ENCODE results near the gene MACROD2.

Gene MACROD2

GRCh38 chr20:15031546-15032351, 1036.4 kb downstream of the MACROD2 start:
- no peak for TF ChIP-seq TCF4 (CRISPR knock-in tag; IDR thresholded peaks at IDR 0.05; ENCODE audit: borderline replicate concordance)
- TF ChIP-seq CREB5 (CRISPR knock-in tag; IDR thresholded peaks at IDR 0.05; ENCODE audit: low read depth), result no peak
- TF ChIP-seq ZFP3 (CRISPR knock-in tag; IDR thresholded peaks at IDR 0.05), result no peak
- TF ChIP-seq ARNTL (CRISPR knock-in tag; IDR thresholded peaks at IDR 0.05; ENCODE audit: borderline replicate concordance, low read depth), result no peak
- TF ChIP-seq RARB (CRISPR knock-in tag; IDR thresholded peaks at IDR 0.05), result no peak
- TF ChIP-seq ZNF565 (CRISPR knock-in tag; conservative IDR thresholded peaks at IDR 0.05; ENCODE audit: low read depth), result no peak
- no peak for TF ChIP-seq ZC3H10 (CRISPR knock-in tag; IDR thresholded peaks at IDR 0.05)
- no peak for TF ChIP-seq PPARA (CRISPR knock-in tag; IDR thresholded peaks at IDR 0.05; ENCODE audit: borderline replicate concordance)
- ATAC-seq, result no peak

- TF ChIP-seq, protein P1, sequence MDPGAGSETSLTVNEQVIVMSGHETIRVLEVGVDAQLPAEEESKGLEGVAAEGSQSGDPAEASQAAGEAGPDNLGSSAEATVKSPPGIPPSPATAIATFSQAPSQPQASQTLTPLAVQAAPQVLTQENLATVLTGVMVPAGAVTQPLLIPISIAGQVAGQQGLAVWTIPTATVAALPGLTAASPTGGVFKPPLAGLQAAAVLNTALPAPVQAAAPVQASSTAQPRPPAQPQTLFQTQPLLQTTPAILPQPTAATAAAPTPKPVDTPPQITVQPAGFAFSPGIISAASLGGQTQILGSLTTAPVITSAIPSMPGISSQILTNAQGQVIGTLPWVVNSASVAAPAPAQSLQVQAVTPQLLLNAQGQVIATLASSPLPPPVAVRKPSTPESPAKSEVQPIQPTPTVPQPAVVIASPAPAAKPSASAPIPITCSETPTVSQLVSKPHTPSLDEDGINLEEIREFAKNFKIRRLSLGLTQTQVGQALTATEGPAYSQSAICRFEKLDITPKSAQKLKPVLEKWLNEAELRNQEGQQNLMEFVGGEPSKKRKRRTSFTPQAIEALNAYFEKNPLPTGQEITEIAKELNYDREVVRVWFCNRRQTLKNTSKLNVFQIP (CRISPR knock-in tag; IDR thresholded peaks at IDR 0.05; ENCODE audit: borderline replicate concordance, low read depth), result no peak
- no peak for TF ChIP-seq ZNF565 (CRISPR knock-in tag; conservative IDR thresholded peaks at IDR 0.05; ENCODE audit: low read depth)
- no peak for TF ChIP-seq CSDC2 (CRISPR knock-in tag; IDR thresholded peaks at IDR 0.05)
- no peak for TF ChIP-seq ZNF70 (CRISPR knock-in tag; IDR thresholded peaks at IDR 0.05)
- no peak for TF ChIP-seq TOX (CRISPR knock-in tag; IDR thresholded peaks at IDR 0.05; ENCODE audit: borderline replicate concordance)
- no peak for TF ChIP-seq OSR1 (CRISPR knock-in tag; IDR thresholded peaks at IDR 0.05)
- TF ChIP-seq ARNTL (CRISPR knock-in tag; IDR thresholded peaks at IDR 0.05; ENCODE audit: borderline replicate concordance, low read depth), result no peak
- no peak for TF ChIP-seq ZFP30 (CRISPR knock-in tag; IDR thresholded peaks at IDR 0.05)
- no peak for TF ChIP-seq RARB (CRISPR knock-in tag; IDR thresholded peaks at IDR 0.05)
- no peak for TF ChIP-seq CREB5 (CRISPR knock-in tag; IDR thresholded peaks at IDR 0.05; ENCODE audit: low read depth)
- no peak for TF ChIP-seq ZNF8 (CRISPR knock-in tag; IDR thresholded peaks at IDR 0.05)
- TF ChIP-seq ZFP3 (CRISPR knock-in tag; IDR thresholded peaks at IDR 0.05), result no peak
- no peak for ATAC-seq
Measured at GRCh38 chr20:15032352-15032622, 1037.0 kb downstream of the MACROD2 start.

DNA sequence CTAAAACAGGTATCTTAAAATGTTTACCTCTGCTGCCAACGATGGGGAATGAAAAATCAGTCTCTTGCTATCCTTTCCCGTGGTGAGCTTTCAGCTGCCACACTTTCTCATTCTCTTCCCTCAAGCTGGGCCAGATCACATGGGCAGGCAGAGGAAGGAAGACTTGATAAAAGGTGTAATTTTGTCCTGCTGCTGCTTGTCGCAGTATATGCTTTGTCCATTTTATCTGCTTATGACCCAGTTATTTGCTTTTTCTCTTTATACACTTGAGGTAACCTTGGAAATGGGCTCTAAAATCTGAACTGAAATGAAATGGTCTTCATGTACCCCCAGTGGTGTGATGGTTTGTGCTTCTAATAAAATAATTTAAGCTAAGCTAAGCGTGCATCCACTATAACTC, 1038.0 kb downstream of the MACROD2 start:
- TF ChIP-seq TCF4 (CRISPR knock-in tag; IDR thresholded peaks at IDR 0.05; ENCODE audit: borderline replicate concordance) (no peak), PATZ1 (CRISPR knock-in tag; IDR thresholded peaks at IDR 0.05; ENCODE audit: borderline replicate concordance) (no peak), ZC3H10 (CRISPR knock-in tag; IDR thresholded peaks at IDR 0.05) (no peak), ARNTL (CRISPR knock-in tag; IDR thresholded peaks at IDR 0.05; ENCODE audit: borderline replicate concordance, low read depth) (no peak), GLIS3 (CRISPR knock-in tag; IDR thresholded peaks at IDR 0.05) (no peak), ZNF70 (CRISPR knock-in tag; IDR thresholded peaks at IDR 0.05) (no peak), ISL1 (CRISPR knock-in tag; IDR thresholded peaks at IDR 0.05) (no peak), PPARA (CRISPR knock-in tag; IDR thresholded peaks at IDR 0.05; ENCODE audit: borderline replicate concordance) (no peak), TSHZ2 (CRISPR knock-in tag; IDR thresholded peaks at IDR 0.05) (no peak), ESRRG (CRISPR knock-in tag; IDR thresholded peaks at IDR 0.05) (no peak)
- ATAC-seq, result no peak
